HG02623 (cell line): ENCODE results near the gene PAGE2.
"Not testable (repeated sequence)": the region's sequence is repeated elsewhere in the genome, so short reads cannot be mapped to it uniquely, and the experiment has no call there.

Experiments used
- ATAC-seq: cut with Tn5 transposase; IDR thresholded peaks from one replicate; pipeline ENCODE4 v1.9.1; 2021; ENCODE audit warnings: moderate library complexity; ENCODE audit not compliant: unreplicated experiment

The PAGE2 gene, protein sequence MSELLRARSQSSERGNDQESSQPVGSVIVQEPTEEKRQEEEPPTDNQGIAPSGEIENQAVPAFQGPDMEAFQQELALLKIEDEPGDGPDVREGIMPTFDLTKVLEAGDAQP

DNA sequence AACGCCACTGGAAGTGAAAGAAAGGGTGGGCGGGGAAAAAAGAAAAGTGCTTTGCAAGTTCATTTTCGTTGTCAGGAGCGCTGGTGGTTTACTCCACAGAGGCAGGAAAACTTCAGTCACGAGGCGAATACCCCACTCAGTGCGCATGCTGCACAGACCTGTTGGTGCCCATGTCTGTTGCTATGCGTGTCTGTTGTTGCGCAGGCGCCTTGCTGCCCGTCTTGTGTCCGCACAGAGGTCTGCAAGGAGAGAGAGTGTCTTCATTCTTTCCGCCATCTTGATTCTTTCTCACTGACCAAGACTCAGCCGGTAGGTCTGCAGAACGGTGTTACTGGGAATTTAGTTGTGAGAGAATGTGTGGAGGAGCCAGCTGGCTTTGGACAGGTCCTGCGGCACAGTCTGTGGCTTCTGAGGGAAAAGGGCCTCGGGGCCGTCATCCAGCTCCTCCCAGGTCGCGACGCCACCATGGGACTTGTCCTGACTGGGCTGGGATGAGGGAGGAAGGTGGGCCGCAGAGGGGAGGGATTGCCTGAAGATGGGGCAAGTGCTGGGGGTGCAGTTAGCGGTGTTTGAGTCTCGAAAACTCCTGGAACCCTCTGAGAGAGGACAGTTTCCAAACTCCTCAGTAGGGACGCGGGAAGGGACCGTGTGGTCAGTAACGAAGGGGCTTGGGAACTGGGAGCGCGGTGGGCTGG, at the start of gene PAGE2:
TSS of gene PAGE2 (plus strand) at position 224 of the 695 bp plus-strand sequence. CDS start 1,003 bp downstream, outside the sequence.
- no peak for ATAC-seq

DNA sequence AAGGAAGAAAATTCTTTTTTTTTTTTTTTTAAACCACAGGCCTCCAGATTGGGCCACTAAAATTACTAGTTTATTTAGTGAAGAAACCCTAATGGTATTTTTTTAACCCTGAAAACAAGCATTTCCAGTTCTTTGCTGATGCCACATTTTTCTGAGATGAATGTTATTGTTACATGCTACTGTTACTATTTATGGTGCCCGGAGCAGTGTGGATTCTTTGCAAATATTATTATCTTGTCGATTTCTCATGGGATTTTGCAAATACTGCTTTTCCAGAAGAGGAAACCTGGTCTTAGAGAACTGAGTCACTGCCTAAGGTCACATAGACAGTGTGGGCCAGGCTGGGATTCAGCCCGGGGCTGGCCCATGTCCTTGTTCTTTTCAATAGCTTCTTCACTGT, 49.3 kb upstream of the PAGE2 start:
- ATAC-seq, result no peak

DNA sequence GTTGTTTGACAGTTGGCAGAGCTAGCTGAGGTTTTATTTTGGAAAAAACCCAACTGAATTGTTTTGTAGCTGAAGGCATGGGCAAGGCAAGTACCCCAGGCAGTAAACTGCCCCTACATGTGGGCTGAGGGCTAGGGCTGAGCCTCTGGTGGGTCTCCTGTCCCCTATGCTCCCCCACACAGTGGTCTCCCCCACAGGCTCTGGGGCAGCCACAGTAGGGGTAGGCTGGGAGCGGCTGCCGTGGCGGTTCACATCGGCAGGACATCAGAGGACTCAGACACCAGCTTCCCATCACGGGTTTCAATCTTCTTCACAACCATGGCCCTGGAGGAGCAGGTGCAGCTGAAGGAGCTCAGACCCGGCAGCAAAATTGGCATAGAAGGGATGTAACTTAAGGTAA, 47.3 kb upstream of the PAGE2 start:
- no peak for ATAC-seq

DNA sequence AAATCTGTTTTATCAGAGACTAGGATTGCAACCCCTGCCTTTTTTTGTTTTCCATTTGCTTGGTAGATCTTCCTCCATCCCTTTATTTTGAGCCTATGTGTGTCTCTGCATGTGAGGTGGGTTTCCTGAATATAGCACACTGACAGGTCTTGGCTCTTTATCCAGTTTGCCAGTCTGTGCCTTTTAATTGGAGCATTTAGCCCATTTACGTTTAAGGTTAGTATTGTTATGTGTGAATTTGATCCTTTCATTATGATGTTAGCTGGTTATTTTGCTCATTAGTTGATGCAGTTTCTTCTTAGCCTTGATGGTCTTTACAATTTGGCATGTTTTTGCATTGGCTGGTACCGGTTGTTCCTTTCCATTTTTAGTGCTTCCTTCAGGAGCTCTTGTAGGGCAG, 38.2 kb upstream of the PAGE2 start:
- ATAC-seq, result not testable (repeated sequence)

DNA sequence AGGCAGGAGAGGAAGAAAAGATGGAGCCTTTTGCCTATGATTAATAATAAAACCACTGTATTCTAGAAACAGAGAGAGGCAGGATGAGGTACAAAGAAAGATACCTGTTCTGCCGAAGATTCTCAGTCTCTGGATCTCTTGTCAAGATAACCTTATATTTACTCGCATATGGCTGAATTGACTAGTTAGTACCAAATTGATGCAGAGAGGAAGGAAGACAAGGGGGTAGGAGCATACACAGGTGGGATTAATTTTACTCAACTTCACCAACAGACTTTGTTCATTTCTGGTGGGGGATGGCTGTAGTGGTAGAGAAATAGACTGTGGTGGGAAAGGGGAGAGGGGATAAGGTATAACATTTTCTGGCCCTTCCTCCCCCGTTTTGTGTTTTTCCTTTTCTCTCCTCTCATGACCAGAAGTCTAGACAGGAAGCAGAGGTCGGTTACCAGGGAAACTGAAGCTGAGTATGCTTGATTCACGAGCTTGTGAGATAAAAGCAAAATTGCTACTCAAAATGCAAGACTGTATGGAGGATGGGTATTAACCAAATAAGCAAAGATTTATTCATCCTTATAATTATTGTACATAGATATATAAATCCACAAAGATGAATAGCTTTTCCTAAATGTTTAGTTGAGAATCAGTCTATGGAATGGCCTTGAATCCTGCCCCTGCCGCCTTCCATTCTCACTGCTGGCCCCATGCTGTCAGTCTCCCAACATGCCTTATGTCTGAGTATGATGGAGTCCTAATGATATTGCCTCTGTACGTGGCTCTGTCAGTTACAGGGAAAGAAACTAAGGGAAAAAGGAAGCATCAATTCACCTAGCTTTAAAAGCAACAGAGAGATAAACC, 31.8 kb upstream of the PAGE2 start:
- no peak for ATAC-seq

DNA sequence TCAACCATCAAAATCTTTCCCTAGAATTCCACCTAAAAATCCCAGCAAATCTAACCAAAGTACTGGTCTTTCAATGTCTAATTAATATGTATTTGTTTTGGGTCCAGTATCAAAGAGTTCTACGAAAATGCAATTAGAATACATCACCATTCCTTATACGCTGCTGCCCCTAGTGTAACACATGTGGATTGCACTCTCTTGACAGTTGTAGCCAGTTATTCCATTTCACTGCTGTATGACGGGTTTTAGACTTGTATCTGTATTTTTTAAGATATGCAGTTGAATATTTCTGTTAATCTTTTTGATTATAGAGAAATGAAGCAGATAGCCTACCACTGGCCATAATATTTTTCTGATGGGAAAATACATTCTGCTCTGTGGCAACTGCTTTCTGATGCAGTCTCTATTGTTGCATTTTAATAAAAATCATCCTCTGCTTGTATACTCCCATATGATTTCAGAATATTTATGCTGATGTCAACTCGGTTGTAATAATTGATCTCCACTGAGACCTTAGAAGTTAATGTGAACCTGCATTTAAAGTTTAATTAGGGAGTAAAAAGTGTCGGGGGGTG, 31.1 kb upstream of the PAGE2 start:
- ATAC-seq, result no peak

DNA sequence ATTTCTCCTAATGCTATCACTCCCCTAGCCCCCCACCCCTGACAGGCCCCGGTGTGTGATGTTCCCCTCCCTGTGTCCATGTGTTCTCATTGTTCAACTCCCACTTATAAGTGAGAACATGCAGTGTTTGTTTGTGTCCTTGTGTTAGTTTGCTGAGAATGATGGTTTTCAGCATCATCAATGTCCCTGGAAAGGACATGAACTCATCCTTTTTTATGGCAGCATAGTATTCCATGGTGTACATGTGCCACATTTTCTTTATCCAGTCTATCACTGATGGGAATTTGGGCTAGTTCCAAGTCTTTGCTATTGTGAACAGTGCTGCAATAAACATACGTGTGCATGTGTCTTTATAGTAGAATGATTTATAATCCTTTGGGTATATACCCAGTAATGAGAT, 21.6 kb upstream of the PAGE2 start:
- ATAC-seq, result not testable (repeated sequence)

DNA sequence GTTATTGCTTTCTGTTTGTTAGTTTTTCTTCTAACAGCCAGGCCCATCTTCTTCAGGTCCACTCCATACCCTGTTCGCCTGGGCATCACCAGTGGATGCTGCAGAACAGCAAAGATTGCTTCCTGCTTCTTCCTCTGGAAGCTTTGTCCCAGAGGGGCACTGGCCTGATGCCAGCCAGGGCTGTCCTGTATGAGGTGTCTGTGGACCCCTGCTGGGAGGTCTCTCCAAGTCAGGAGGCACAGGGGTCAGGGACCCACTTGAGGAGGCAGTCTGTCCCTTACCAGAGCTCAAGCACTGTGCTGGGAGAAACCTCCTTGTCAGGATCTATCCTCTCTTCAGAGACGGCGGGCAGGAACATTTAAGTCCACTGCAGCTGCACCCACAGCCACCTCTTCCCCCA, 16.5 kb upstream of the PAGE2 start:
- no peak for ATAC-seq

DNA sequence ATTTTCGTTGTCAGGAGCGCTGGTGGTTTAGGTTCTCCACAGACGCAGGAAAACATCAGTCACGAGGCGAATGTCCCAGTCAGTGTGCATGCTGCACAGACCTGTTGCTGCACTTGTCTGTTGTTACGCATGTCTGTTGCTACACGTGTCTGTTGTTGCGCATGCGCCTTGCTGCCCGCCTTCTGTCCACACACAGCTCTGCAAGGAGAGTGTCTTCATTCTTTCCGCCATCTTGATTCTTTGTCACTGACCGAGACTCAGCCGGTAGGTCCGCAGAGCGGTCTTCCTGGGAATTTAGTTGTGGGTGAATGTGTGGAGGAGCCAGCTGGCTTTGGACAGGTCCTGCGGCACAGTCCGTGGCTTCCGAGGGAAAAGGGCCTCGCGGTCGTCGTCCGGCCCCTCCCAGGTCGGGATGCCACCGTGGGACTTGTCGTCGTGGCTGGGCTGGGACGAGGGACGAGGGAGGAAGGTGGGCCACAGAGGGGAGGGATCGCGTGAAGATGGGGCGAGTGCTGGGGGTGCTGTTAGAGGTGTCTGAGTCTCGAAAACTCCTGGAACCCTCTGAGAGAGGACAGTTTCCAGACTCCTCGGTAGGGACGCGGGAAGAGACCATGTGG, 13.9 kb upstream of the PAGE2 start, which contains the start of gene PAGE2B:
TSS of gene PAGE2B (plus strand) at position 180 of the 617 bp plus-strand sequence. CDS start 1,012 bp downstream, outside the sequence.
- ATAC-seq, result no peak

DNA sequence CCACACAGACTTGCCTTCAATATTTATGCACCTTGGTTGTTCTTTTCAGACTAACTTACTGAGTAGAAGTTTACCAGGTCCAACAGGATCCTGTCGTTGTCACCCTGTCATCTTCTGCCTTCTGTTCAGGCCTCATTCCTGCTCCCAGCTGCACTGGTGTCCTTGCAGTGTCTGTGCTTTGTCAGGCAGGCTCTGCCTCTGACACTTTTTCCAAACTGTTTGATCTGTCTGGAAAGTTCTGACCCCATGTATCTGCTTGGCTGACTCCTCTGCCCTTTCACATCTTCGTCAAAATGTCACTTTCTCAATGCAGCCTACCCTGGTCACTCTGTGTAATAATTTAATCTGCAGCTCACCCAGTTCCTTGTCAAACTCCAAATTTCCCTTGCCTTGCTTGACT, 9.9 kb downstream of the PAGE2 start:
- ATAC-seq, result no peak

DNA sequence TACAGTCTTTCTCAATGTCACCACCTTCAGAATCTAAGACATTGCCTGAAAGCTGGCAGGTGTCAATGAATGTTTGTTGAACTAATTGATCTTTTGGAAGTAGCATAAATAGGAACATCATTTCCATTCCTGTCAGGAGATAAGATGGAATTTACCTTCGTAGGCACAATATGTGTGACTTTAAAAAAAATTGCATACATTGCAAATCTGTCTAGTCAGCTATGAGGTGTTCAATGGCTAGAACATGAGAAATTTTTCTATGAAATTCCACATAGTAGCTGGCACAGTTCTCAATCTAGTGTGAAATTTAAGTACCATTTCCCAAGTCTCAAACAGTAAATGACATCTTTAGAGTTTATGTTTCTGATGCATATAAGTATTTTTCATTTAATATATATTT, 10.3 kb downstream of the PAGE2 start:
- no peak for ATAC-seq

DNA sequence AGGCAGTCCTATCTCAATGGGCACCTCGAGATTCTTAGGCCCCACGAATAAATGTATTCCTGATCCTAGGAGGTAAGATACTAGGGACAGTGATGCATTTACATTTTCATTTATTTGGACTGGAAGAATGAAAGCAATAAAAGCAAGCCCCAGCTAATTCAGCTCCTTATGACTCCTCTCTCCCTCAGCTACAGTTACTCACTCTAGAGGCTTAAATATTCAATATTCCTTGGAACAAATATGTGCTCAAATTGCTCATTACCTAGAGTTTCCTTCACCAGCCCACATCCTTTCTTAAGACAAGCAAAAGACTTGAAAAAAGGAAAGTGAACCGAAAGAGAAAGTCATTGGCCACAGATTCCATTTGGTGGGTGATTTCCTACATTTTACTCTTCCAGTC, 13.9 kb downstream of the PAGE2 start:
- no peak for ATAC-seq

DNA sequence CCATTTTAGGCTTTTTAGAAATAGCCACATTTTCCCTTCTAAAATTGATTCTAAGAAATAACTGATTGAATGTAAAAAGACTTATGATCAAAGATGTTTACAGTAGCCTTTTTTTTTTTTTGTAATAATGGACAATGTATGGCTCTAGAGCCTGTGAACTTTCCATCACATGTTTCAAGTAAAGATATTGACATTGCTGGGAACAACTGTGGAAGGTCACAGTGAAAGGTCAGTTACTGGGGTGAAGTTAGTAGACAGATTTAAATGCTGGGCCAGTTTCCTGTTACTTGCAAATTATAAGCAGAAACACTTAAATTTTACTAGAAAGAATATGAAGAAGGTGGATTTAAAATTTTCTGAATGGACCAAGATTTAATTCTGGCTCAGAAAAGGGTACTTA, 18.4 kb downstream of the PAGE2 start:
- ATAC-seq, result no peak

DNA sequence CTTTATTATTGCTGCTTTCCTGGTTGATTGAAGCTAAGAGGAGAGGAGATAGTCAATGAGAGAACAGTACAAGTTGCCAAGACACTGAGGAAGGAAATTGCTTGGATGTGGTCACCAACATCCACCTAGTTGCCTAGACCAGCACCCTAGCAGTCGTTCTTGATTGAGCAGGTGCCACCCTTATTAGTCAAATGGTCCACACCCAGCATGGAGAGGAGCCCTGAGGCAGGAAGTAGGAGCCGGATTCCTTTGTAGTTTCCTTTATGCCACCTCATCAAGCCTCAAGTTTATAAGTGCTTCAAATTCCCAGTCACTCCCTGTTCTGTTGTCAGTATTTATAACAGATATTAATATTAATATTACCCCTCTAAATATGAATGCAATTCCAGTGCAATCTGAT, 19.1 kb downstream of the PAGE2 start:
- ATAC-seq, result no peak

DNA sequence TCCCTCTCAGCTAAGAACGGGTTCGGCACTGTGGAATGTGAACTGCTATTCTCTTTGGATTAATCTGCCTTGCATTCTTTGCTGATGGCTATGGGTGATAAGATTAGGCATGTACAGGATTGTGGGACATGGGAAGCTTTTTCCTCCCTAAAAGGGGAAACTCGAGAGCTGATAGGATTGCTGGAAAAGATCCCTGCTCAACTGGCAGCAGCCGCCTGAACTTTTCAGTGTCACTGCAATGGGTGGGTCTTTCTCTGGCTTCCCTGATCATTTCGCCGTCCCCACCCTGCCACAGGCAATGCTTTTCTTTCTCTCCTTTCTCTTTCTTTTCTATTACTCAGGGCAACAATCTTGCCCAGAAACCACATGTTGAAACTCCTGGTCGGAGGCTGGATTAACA, 20.5 kb downstream of the PAGE2 start:
- no peak for ATAC-seq

DNA sequence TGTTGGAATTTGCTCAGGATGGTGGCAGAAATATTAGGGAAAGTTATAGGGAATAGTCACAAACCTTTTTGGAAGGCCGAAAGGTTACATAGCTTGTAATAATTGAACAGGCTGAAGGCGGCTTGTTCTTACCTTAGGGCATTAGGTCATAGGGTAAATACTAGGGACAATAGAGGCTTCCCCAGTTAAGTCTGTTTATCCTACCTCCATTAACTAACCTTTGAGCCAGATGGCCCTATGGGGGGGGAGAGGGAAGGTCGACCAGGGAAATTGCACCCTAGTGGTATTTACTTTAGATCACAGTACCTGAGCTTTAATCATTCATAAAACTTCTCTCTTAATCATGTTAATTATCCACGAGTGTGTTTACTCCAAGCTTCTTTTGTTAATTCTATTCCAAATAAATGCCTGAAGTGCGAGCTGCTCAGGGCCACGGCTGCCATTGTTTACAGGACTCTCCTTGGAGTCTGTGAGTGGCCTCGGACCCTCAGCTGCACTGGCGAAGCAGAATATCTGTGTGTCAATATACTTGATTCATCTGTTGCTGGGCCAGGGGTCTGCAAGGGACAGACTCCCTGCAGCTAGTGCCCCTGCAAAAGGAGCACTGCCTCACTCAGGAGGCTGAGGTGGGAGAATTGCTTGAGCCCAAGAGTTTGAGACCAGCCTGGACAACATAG, 22.9 kb downstream of the PAGE2 start:
- no peak for ATAC-seq

DNA sequence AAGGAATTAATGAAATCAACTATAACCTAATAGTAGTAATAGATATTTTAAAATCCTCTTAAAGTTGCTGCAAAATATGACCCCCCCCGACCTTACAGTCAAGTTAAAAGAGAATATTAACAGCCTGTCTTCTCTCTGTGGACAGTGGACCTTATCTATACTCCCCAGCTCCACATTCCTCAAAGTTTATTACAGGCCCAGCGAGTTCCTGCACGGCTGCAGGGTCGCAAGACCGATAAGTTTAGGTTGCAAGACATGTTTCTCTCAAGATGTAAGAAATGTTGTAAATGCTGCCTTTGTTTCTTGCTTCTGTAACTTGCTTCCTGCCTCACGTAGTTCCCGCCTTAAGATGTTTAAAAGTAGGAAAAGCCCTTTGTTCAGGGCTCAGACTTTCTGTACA, 27.8 kb downstream of the PAGE2 start:
- ATAC-seq, result not testable (repeated sequence)

DNA sequence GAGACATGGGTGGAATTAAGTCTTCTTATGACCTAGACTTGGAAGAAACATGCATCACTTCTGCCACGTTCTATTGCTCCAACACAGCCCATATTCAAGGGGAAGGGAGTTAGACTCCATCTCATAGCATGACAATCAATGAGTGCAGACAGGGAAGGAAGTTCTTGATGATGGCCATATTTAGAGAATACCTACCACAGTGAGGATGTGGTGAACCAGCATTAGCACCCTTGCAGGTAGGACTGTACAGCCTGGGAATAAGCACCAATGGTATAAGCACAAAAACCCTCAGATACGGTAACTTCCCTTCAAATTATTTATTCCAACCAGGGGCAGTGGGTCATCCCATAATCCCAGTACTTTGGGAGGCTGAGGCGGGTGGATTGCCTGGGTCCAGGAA, 29.8 kb downstream of the PAGE2 start:
- ATAC-seq, result no peak

DNA sequence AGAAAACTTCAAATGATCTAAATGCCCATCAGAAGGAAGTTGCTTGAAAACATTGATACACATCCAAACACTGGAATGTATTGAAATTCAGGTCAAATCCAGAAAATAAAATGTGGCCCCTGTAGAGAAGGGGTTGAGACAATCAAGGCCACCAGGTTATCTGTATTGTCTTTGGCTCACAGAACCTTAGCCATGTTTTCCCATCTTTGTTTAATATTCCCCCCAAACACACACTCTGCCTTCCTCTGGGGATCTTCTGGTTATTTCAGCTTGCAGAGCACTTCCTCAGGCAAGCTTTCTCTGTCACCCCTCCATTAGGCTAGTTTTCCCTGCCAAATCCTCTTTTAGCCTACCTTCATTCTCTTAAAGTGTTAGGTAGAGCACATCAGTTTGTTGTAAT, 30.5 kb downstream of the PAGE2 start:
- ATAC-seq, result no peak

DNA sequence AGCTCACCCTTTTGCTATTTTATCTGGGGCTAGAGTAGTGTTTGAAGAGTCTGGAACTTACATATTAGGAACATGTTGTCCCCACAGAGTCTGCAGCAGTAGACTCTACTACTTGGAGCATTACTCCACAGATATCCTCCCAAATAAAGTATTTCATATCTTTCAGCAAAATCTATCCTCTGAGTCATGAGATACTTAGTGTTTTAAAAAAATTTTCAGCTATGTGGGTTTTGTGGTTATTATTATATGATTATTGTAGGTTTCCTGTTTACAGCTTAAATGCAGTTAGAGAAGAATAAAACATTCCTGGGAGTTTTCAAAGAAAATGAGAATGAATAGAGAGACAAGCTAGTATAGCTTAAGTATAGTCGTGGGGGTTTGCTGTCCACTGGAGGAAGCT, 30.9 kb downstream of the PAGE2 start:
- no peak for ATAC-seq
